GM10847 (cell line): ENCODE results near the gene MRPS7.

Experiments
- POLR2A ChIP-seq: IDR thresholded peaks from 2 replicates; pipeline ENCODE4 v1.6.1; 2011; ENCODE audit not compliant: insufficient read length; ENCODE audit errors: extremely low read depth

MRPS7 gene

DNA sequence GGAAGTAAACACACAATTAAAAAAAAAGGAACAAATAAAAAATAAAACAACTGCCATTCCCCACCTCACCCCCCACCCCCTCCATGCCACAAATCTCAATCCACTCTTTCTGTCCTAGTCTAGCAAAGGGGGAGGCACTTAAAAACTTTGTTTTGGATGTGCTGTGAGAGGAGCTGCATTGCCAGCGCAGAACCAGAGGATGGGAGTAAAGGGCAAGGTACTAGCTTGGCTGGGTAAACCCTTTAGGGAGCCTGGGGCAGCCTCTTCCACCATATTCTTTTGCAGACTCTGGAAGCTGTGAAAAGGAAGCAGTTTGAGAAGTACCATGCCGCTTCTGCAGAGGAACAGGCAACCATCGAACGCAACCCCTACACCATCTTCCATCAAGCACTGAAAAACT is 1.4 kb downstream of the MRPS7 start:
- no peak for TF ChIP-seq POLR2A

DNA sequence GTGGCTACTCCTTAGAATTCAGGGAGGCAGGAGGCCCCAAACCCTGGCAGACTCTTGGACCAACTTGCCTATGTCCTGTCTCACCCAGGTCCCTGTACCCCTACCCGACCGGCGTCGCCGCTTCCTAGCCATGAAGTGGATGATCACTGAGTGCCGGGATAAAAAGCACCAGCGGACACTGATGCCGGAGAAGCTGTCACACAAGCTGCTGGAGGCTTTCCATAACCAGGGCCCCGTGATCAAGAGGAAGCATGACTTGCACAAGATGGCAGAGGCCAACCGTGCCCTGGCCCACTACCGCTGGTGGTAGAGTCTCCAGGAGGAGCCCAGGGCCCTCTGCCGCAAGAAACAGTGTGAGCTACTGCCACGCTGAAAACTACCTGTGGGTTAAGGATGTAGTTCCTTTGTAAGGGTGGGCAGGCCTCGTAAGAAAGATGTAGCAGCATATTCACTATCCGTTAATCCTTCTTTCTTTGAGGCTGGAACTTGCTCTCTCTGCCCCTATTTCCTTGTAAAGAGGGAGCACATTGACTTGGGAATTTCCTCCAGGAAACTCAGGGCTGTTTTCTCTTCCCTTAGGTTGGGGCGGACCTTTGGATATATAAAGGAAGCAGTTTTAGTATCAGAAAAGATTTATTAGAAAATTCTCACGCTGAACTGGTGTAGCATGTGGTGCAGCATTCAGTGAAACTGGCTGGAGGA is 4.1 kb downstream of the MRPS7 start:
- no peak for TF ChIP-seq POLR2A

DNA sequence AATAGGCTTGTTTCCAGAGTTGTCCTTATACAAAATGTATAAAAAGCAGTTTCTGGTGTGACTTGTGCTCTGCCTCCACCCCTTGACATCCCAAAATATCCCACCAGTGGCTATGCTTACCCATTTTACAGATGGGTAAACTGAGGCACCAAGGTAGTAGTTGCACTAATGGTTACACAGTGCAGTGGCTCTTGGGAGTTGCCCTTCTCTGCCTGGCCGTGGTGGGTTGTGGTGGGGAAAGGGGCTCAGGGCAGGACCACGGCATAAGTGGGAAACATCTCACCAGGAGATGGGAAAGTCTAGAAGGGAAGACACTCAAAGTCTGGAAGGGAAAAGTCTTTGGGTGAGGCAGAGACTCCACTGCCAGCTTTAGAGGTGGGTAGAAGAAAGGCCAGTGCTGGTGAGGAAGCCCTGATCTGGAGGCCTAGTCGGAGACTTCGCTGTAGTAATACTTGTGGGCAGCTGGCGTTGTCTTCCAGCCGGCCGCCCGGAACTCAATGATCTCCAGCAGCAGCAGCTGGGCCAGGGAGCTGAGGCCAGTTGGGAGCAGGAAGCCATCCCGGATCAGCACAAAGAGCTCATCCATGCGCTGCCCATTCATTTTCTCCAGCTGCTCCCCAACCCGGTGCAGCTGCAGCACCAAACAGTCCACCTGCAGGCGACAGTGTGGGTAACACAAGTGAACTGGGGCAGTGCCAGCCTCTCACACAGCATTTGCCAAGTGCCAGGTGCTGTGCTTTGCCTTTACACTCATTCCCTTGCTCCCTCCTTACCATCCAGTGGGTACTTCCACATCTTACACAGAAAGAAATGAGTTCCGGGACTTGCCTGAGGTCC is 4.9 kb downstream of the MRPS7 start:
- no peak for TF ChIP-seq POLR2A

DNA sequence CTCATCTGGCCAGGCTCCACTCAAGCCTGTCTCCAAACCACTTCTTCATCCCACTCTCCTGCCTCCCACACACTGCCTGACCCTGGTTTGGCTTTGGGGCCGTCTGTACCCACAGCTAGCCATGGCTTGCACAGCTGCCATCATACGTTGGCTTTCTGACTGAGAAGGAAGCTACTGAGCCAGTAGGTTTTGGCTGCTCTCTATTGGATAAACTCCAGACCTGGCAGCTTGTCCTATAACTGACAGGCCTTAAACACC is 5.4 kb downstream of the MRPS7 start:
- TF ChIP-seq POLR2A, result no peak

DNA sequence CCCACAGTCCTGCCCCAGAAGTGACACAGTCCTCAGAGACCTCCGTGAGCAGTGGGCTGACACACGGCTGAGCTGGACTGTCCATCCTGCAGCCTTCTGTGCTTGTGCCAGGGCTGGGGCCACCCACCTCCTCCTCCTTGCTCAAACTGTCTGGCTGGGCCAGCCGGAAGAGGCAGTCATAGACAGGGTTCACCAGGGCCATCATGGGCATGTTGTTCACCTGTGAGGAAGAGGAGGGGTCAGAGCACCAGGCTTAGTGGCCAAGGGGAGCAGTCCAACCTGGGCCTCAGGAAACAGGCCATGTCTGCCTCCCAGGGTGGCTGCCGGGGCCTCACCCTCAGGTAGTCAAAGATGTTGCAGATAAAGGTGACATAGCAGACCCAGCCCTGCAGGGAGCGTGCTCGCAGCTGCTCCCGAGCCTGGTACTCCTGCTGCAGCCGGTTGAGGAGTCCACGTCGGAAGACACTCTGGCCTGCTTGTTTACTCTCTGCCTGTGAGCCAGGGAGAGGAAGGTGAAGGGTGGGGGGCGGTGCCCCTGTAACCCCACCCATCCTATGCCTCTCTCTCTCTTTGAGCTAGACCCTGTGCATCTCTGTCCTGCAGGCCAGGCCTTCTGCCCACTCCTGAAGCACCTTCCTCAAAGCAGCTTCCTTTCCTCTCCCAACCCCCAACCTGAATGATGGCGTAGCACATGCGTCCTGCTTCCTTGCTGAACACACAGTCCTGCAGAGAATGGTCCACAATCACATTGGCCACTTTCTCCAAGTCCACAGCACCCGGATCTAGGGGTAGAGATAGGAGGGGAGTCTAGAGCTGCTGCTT is 5.9 kb downstream of the MRPS7 start:
- TF ChIP-seq POLR2A, result no peak

DNA sequence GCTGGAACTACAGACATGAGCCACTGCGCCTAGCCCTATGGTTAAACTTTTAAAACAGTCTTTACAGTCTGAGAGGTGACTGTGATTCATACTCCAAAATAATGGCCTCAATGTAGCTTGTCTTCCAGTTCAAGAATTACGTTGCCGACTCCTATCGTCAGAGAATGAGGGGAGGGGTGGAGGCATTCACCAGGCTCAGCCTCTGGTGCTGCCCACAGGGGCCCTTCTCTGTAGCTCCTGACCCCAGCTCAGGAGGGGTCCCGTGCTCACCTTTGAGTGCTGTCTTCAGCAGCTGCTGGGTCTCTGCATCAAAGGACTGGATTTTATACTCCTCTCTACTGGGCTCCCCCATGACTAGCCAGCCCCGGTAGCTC is 8.2 kb downstream of the MRPS7 start:
- no peak for TF ChIP-seq POLR2A

DNA sequence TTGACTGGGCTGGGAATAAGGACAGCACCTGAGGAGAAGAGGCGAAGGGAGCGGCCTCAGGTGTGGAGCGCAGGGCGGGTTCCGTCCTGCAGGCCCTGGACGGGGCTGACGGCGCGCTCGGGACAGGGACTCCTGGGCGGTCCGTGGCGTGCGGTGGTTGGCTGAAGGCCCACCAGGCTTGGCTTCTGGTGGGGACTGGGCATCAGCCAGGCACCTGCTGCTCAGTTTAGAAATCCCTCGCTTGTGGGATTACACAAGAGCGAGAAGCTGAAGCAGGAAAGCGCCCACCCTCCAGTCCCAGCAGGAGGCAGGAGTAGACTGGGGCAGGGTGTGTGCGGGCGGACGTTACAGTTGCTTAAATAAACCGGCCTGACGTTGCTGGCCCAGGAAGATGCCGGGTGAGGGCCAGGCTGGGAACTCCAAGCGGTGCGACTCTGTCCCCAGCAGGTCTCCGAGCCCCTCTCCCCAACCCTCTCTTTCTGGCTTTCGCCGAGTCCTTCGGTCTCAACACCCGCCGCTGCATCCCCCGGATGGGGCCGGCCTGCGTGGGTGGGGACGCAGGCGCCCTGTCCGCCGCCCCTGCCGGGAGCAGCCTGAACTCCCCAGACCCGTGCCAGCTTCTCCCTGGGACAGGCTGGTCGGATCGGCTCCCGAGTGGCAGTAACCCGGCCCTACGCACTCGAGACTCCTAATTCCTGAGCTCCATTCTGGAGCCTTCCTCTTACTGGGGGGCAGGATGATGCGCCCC is 8.7 kb downstream of the MRPS7 start:
- peak; percentile 46 for TF ChIP-seq POLR2A

DNA sequence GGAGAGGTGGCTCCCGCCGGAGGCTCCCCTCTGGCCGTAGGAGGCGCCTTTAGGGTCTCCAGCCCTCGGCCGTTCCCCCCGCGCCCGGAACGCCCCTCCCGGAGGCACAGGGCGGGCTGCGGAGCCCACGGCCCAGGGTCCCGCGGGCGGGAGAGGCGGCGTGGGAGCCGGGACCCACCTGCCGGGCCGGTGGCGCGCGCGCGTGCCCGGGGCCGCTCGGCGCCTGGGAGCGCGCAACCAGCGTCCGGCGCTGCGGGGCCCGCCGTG is 9.2 kb downstream of the MRPS7 start, which contains the start of gene MIF4GD:
Gene MIF4GD (minus strand): TSS at position 266 of the 267 bp plus-strand sequence. CDS start 1,036 bp downstream, outside the sequence.
- TF ChIP-seq POLR2A, result no peak

DNA sequence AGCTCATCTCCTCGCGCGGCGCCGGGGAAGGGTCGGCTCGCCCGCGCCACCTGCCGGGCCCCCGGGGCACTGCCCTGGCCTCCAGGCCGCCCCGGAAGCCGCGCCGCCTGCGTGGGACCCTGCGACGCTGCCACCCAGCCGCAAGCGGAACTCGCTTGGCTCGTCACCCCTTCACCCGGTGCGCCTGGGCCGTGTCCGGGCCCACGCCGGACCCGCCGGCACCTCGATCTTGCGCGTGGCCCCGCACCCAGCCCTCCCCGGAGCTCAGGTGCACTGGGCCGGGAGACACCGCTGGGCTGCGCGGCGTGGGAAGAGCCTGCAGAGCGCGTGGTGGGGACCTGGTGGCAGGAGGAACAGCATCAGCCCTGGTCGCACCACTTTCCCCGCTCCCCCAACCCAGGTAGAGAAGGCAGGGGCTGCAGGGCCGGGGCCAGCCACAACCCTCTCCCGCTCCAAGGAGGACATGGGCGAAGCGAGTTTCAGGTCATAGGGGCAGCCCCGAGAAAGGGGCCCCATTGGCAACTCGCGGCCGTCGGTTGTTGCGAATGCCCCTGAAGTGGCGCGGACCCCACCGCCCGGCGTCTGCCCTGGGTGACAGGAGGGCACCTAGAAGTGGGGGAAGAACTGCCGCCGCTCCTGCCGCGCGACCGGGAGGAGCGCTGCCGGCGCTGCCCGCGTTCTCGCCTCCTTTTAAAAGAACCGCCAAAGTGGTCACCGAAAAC is 9.7 kb downstream of the MRPS7 start:
- peak; percentile 61 for TF ChIP-seq POLR2A

DNA sequence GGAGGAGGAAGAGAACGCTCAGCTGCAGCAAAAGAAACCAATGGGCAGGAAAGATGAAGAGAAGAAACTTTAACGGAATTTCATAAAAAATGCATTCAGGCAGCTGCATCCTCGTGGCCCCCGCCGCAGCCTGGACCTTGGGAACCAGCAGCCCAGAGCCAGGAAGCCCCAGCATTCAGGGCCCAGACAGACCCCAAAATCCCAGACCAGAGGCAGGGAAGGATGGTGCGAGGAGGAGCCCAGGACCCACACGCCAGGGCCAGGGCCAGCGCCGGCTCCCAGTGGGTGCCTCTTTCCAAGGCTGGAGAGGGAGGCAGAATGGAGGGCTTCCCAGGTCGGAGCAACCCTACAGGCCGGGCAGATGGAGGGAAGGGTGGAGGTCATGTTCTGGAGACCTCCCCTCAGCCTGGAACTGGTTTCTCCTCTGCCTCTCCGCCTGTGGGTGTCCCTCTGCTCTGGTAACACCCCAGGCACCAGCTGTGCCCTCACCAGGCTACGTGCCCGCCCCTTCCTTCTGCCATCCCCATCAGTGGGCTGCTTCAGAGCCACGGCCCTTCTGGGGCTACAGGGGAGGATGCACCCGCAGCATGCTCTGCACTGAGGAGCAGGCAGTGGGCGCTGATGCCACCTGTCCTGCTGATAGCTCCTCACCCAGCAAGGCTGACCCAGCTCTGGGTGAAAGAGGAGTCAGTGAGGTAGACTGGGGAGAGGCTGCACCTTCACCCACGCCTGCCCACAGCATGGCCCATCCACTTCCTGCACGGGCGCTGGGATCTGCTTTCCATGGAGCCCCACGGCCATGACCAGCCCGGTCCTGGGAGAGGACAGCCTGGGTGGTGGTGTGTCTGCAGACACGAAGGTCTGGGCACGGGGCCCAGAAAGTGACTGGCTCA is 10.5 kb downstream of the MRPS7 start:
- TF ChIP-seq POLR2A, result no peak

DNA sequence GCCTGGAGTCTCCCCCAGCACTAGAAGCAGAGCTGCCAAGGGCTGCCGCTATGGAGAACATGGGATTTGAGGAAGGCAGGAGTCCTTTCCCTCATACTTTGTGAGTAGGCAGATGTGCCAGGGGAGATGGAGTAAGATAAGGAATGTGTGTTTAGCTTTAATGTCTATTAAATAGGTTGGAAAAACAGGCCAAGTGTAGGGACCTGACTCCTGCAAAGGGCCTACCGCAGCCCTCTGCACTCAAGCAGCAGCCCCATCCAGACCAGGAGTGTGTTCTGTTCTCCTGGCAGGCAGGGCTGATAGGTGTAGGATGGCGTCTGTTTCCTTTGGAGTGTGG is 11.1 kb downstream of the MRPS7 start:
- no peak for TF ChIP-seq POLR2A

DNA sequence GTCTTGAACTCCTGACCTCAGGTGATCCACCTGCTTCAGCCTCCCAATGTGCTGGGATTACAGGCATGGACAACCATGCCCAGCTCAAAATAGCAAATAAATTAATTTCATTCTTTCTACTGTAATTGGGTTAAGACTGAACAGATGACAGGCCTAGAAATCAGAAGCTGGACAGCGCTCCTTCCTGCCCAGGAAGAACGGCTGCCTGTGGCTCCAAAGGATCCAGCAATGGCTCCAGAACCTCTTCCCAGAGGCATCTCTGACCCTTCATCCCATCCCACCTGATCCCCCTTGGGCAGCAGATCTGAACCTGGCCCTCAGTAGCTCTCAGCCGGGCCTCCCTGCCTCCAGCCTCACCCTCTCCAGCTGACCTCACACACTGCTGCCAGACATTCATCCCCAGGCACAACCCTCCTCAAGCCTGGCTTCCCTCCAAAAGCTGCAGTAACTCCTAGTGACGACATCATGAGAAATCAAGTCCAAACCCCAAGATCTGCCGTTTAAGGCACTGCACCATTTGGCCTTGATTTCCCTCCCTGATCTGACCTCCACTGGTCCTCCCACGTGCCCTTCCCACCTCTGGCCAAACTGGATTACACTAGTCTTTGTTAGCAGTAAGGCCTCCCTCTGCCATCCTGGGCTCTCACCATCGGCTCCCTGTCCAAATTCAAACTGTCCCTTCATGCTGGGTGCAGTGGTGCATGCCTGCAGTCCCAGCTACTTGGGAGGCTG is 12.5 kb downstream of the MRPS7 start:
- no peak for TF ChIP-seq POLR2A

DNA sequence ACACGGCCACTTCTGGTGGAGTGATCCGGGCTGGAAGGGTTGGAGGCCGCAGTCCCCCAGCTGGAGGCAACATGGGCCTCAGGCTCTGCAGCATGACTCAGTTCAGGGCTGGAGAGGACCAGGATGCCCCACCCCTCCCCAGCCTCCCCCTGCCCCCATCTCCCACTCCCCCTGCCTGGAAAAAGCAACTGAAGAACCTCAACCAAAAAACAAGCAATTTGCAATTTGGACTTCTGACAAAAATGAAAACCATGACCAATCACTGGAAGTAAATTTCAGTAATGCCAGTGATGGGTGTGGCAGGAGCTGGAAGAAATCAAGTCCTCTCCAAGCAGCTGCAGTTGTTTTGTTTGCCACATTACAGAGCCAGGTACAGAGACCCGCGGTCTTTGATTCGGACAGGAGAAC is 16.0 kb downstream of the MRPS7 start:
- TF ChIP-seq POLR2A, result no peak

DNA sequence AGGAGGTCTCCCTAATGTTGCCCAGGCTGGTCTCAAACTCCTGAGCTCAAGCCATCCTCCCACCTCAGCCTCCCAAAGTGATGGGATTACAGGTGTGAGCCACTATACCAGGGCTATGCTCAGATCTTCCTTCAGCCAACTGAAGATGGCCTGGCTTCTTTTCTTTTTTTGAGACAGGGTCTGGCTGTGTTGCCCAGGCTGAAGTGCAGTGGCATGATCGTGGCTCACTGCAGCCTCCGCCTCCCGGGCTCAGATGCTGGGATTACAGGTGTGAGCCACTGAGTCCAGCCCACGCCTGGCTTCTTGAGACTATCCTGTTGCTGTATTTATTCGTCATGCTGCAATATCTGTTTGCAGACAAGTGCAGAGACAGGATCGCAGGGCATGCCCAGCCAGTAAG is 23.4 kb downstream of the MRPS7 start:
- TF ChIP-seq POLR2A, result no peak

DNA sequence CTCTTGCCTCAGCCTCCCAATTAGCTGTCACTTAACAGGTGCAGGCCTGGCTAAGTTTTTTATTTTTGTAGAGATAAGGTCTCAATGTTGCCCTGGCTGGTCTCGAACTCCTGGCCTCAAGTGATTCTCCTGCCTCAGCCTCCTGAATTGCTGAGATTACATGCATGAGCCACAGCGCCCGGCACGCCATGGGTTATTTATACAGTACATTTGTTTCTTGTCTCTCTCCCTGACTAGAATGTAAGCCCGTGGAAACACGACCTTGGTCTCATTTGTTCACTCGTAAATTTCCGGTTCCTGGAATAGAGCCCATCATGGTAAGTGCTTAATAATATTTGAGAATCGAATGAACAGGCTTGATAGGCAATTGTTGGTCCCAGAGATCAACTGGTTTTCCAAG is 25.5 kb downstream of the MRPS7 start:
- TF ChIP-seq POLR2A, result no peak
